Measurements from ENCODE around the gene SORCS2.

DNA sequence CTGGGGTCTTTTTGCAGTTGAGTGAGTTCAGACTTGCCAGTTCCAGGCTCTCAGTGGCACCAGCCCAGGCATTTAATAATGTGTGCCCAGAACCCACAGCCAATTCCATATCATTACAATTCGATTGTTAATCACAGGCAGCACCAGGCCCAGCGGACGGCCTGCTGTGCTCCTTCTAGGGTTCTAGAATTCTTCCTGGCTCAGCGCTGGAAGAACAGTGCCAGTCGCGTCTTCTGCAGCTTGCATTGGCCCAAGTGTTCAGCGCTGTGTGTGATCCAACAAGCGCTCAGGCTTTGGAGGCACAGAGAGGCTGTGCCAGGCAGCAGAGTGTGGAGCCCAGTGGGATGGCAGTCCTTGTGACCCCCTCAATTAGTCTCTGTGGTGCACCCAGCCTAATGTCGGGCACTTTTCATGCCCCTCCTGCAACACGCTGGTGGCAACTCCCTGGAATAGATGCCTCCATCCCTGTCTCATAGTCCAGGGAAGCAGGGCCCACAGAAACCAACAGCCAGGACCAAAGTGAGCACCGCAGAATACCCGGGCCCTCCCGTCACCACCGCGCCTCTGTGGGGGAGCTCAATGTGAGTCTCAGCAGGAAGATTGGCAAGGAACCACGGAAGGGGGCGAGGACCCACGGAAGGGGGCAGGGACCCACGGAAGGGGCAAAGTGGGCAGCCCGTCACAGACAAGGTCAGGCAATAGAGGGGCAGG is 554.2 kb downstream of the SORCS2 start:
- no peak for TF ChIP-seq ZMYM2 (CRISPR knock-in tag; IDR thresholded peaks at IDR 0.05)
- TF ChIP-seq GTF2F1 (IDR thresholded peaks at IDR 0.05; ENCODE audit: low read length), result no peak
- TF ChIP-seq, protein P1, sequence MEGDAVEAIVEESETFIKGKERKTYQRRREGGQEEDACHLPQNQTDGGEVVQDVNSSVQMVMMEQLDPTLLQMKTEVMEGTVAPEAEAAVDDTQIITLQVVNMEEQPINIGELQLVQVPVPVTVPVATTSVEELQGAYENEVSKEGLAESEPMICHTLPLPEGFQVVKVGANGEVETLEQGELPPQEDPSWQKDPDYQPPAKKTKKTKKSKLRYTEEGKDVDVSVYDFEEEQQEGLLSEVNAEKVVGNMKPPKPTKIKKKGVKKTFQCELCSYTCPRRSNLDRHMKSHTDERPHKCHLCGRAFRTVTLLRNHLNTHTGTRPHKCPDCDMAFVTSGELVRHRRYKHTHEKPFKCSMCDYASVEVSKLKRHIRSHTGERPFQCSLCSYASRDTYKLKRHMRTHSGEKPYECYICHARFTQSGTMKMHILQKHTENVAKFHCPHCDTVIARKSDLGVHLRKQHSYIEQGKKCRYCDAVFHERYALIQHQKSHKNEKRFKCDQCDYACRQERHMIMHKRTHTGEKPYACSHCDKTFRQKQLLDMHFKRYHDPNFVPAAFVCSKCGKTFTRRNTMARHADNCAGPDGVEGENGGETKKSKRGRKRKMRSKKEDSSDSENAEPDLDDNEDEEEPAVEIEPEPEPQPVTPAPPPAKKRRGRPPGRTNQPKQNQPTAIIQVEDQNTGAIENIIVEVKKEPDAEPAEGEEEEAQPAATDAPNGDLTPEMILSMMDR (CRISPR knock-in tag; IDR thresholded peaks at IDR 0.05), result no peak
- no peak for TF ChIP-seq SP1 (IDR thresholded peaks at IDR 0.05)
- no peak for TF ChIP-seq SP1 (CRISPR knock-in tag; IDR thresholded peaks at IDR 0.05)
- no peak for TF ChIP-seq FOXK2 (IDR thresholded peaks at IDR 0.05)
- TF ChIP-seq NFE2L2 (IDR thresholded peaks at IDR 0.05; ENCODE audit: low read length), result no peak
- TF ChIP-seq ZNF143 (CRISPR knock-in tag; IDR thresholded peaks at IDR 0.05), result no peak
- TF ChIP-seq ZNF782 (CRISPR knock-in tag; IDR thresholded peaks at IDR 0.05; ENCODE audit: borderline replicate concordance), result no peak
- no peak for TF ChIP-seq BHLHE40 (IDR thresholded peaks at IDR 0.05; ENCODE audit: low read length)
